ENCODE data around the gene PDCD1.

GRCh38 chr2:241855245-241855887 lies 3.3 kb downstream of the PDCD1 start:
- TF ChIP-seq CTCF (IDR thresholded peaks at IDR 0.05) = no peak
- TF ChIP-seq POLR2A (IDR thresholded peaks at IDR 0.05) = no peak

Data from esophagus squamous epithelium (tissue), 4 donors.